IMR-90 (cell line): Measurements from ENCODE around the gene MYL11.

Source experiments
- CEBPB ChIP-seq: IDR thresholded peaks from 2 replicates; pipeline ENCODE4 v1.6.1; 2012; ENCODE audit warnings: low read depth, low read length, improper control_type of control experiment
- FOS ChIP-seq: fragments of 150-350 bp; IDR thresholded peaks from 2 replicates; pipeline ENCODE4 v1.6.1; 2016; ENCODE audit warnings: low read depth, low read length
- POLR2A ChIP-seq: IDR thresholded peaks from 2 replicates; pipeline ENCODE4 v1.6.1; 2012; ENCODE audit warnings: mild to moderate bottlenecking, low read depth, low read length
- TF ChIP-seq, protein P1 (sequence below): conservative IDR thresholded peaks from 2 replicates; pipeline ENCODE4 v1.5.1; 2012; ENCODE audit warnings: mild to moderate bottlenecking, low read depth, low read length, improper control_type of control experiment
- TF ChIP-seq, protein P2 (sequence below): fragments of 150-350 bp; IDR thresholded peaks from 2 replicates; pipeline ENCODE4 v1.6.1; 2017; ENCODE audit warnings: mild to moderate bottlenecking, antibody characterized with exemption, low read length, low read depth

DNA sequence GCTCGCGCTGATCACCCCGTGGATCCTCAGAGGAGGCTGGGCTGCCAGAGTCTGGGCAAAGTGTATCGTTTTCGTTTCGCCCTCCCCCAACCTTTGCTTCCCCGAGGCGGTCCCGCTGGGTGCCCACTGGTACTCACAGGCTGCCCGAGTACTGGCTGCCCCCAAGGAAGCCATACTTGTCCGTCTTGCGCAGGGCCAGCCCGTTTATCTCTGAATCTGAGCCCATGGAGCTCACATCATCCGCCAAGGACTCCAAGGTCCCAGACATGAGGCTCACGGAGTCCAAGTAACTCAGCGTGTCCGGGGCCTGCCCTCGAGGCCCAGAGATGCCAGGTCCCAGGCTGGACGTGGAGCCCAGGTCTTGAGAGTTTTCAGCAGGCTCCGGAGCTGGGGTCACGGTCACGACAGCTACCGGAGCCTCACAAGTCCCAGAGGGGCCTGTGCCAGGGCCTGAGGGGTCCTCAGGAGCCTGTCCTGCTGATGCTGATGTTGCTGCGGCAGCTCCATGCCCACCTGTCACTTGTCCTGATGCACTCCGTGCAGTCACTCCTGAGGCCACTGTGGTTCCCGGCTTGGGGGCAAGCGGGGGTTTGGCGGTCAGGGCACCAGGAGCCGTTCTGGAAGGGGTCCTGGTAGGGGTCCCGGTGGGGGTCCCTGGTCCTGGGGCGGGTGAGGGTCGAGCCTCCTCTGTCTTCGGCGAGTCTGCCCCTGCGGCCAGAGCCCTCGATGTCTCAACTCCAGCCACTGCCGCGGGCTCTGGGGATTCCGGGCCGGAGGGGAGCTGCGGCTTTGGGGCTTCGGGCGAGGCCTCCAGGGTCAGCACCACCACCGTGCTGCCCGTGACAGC, 5.3 kb upstream of the MYL11 start:
- TF ChIP-seq, protein P1, sequence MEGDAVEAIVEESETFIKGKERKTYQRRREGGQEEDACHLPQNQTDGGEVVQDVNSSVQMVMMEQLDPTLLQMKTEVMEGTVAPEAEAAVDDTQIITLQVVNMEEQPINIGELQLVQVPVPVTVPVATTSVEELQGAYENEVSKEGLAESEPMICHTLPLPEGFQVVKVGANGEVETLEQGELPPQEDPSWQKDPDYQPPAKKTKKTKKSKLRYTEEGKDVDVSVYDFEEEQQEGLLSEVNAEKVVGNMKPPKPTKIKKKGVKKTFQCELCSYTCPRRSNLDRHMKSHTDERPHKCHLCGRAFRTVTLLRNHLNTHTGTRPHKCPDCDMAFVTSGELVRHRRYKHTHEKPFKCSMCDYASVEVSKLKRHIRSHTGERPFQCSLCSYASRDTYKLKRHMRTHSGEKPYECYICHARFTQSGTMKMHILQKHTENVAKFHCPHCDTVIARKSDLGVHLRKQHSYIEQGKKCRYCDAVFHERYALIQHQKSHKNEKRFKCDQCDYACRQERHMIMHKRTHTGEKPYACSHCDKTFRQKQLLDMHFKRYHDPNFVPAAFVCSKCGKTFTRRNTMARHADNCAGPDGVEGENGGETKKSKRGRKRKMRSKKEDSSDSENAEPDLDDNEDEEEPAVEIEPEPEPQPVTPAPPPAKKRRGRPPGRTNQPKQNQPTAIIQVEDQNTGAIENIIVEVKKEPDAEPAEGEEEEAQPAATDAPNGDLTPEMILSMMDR = no peak
- TF ChIP-seq, protein P2, sequence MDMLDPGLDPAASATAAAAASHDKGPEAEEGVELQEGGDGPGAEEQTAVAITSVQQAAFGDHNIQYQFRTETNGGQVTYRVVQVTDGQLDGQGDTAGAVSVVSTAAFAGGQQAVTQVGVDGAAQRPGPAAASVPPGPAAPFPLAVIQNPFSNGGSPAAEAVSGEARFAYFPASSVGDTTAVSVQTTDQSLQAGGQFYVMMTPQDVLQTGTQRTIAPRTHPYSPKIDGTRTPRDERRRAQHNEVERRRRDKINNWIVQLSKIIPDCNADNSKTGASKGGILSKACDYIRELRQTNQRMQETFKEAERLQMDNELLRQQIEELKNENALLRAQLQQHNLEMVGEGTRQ = no peak
- TF ChIP-seq CEBPB (no peak), POLR2A (no peak), FOS (no peak)
